ENCODE results near the gene SORCS3. TPM values are rescaled to one million over a fixed set of nuclear protein-coding genes. Genes with fewer than 3 reads are reported as not detected.

Gene SORCS3
- total RNA-seq, 2 experiments from 2014 or later, result not detected

- DNase-seq (no peak), ATAC-seq (no peak)
- Mint-ChIP-seq H3K4me3 (no peak overlapping the region), H3K9me3 (ENCODE audit: insufficient read depth) (no peaks in the 10 kb centered on the region), H3K4me1 (ENCODE audit: low read depth) (no peaks in the 10 kb centered on the region), H3K27me3 (ENCODE audit: low read depth) (no peaks in the 10 kb centered on the region), H3K36me3 (ENCODE audit: low read depth) (no peaks in the 10 kb centered on the region), H3K27ac (no peak overlapping the region)
- ChIA-PET CTCF (no interaction called here), POLR2A (no interaction called here)
Observed at GRCh38 chr10:104834580-104834979, 193.5 kb downstream of the SORCS3 start.

- no peaks in the 10 kb centered on the region for H3K27me3 Mint-ChIP-seq (ENCODE audit: low read depth)
- CTCF ChIA-PET, result no interaction called here
- no peak overlapping the region for H3K4me3 Mint-ChIP-seq
- H3K9me3 Mint-ChIP-seq (ENCODE audit: insufficient read depth), result no peaks in the 10 kb centered on the region
- POLR2A ChIA-PET, result no interaction called here
- no peak for DNase-seq
- H3K36me3 Mint-ChIP-seq (ENCODE audit: low read depth), result no peaks in the 10 kb centered on the region
- H3K27ac Mint-ChIP-seq, result no peak overlapping the region
- ATAC-seq, result no peak
- H3K4me1 Mint-ChIP-seq (ENCODE audit: low read depth), result no peaks in the 10 kb centered on the region
Observed at GRCh38 chr10:104835422-104835821, 194.3 kb downstream of the SORCS3 start.

- Mint-ChIP-seq H3K27ac (no peak overlapping the region), H3K27me3 (ENCODE audit: low read depth) (no peaks in the 10 kb centered on the region), H3K4me3 (no peak overlapping the region), H3K4me1 (ENCODE audit: low read depth) (no peaks in the 10 kb centered on the region), H3K36me3 (ENCODE audit: low read depth) (no peaks in the 10 kb centered on the region), H3K9me3 (ENCODE audit: insufficient read depth) (no peaks in the 10 kb centered on the region)
- DNase-seq (no peak), ATAC-seq (no peak)
- ChIA-PET CTCF (no interaction called here), POLR2A (no interaction called here)
Observed at GRCh38 chr10:104842704-104843103, 201.6 kb downstream of the SORCS3 start.

- no peaks in the 10 kb centered on the region for H3K27me3 Mint-ChIP-seq (ENCODE audit: low read depth)
- POLR2A ChIA-PET, result no interaction called here
- H3K4me3 Mint-ChIP-seq, result no peak overlapping the region
- H3K27ac Mint-ChIP-seq, result no peak overlapping the region
- DNase-seq, result no peak
- no peaks in the 10 kb centered on the region for H3K36me3 Mint-ChIP-seq (ENCODE audit: low read depth)
- no peaks in the 10 kb centered on the region for H3K9me3 Mint-ChIP-seq (ENCODE audit: insufficient read depth)
- CTCF ChIA-PET, result no interaction called here
- no peaks in the 10 kb centered on the region for H3K4me1 Mint-ChIP-seq (ENCODE audit: low read depth)
- no peak for ATAC-seq
Observed at GRCh38 chr10:104844073-104844472, 203.0 kb downstream of the SORCS3 start.

GRCh38 chr10:104850023-104850422 lies 208.9 kb downstream of the SORCS3 start:
- Mint-ChIP-seq H3K27ac (no peak overlapping the region), H3K9me3 (ENCODE audit: insufficient read depth) (no peaks in the 10 kb centered on the region), H3K4me3 (no peak overlapping the region), H3K27me3 (ENCODE audit: low read depth) (no peaks in the 10 kb centered on the region), H3K4me1 (ENCODE audit: low read depth) (no peaks in the 10 kb centered on the region), H3K36me3 (ENCODE audit: low read depth) (no peaks in the 10 kb centered on the region)
- CTCF ChIA-PET, result no interaction called here
- DNase-seq, result no peak
- no peak for ATAC-seq
- POLR2A ChIA-PET, result no interaction called here

GRCh38 chr10:104867966-104868598 lies 227.0 kb downstream of the SORCS3 start:
- H3K36me3 Mint-ChIP-seq (ENCODE audit: low read depth), result no peaks in the 10 kb centered on the region
- DNase-seq (no peak), ATAC-seq (no peak)
- CTCF ChIA-PET, result no interaction called here
- POLR2A ChIA-PET, result no interaction called here
- no peaks in the 10 kb centered on the region for H3K27me3 Mint-ChIP-seq (ENCODE audit: low read depth)
- no peaks in the 10 kb centered on the region for H3K9me3 Mint-ChIP-seq (ENCODE audit: insufficient read depth)
- H3K4me3 Mint-ChIP-seq, result no peak overlapping the region
- no peak overlapping the region for H3K27ac Mint-ChIP-seq
- H3K4me1 Mint-ChIP-seq (ENCODE audit: low read depth), result no peaks in the 10 kb centered on the region

DNA sequence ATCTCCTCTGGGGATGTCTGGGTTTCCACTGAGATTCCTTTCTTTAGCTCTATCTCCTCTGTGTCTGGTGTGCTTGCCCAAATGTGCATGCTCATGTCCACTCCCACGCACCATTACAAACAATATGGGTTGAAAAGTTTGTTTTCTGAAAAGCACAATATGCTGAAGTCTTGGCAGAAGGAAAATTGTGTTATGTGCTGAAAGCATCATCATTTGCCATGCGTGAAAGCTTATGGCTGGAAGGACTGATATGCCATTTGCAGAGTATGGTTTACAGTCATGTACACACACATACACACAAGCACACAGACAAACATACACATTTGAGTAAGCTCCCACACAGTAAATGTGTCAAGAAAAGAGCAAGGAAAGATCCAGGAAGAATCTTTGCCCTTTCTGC lies 231.6 kb downstream of the SORCS3 start:
- DNase-seq (no peak), ATAC-seq (no peak)
- CTCF ChIA-PET, result no interaction called here
- no peak overlapping the region for H3K4me3 Mint-ChIP-seq
- no peaks in the 10 kb centered on the region for H3K36me3 Mint-ChIP-seq (ENCODE audit: low read depth)
- no peak overlapping the region for H3K27ac Mint-ChIP-seq
- H3K27me3 Mint-ChIP-seq (ENCODE audit: low read depth), result no peaks in the 10 kb centered on the region
- H3K4me1 Mint-ChIP-seq (ENCODE audit: low read depth), result no peaks in the 10 kb centered on the region
- no peaks in the 10 kb centered on the region for H3K9me3 Mint-ChIP-seq (ENCODE audit: insufficient read depth)
- POLR2A ChIA-PET, result no interaction called here

DNA sequence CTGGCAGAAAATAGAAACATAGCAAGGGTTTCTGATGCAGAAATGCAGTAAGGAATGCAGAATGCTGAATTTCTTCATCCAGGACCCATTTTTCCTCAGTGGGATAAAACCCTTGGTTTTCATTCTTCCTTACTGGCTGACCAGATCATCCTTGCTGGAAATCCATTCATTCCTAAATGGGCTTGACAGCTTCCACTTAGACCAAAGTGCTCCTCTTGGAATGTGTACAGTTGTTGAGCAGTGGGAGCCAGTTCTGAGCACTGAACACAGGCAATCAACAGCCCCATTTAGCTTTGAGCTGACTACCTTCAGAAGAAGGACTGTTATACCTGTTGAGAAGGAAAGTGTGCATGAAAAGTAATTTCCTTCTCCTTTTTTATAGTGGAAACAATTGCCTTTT lies 232.1 kb downstream of the SORCS3 start:
- DNase-seq (no peak), ATAC-seq (no peak)
- ChIA-PET CTCF (no interaction called here), POLR2A (no interaction called here)
- H3K36me3 Mint-ChIP-seq (ENCODE audit: low read depth), result no peaks in the 10 kb centered on the region
- no peaks in the 10 kb centered on the region for H3K27me3 Mint-ChIP-seq (ENCODE audit: low read depth)
- no peak overlapping the region for H3K27ac Mint-ChIP-seq
- no peaks in the 10 kb centered on the region for H3K9me3 Mint-ChIP-seq (ENCODE audit: insufficient read depth)
- no peak overlapping the region for H3K4me3 Mint-ChIP-seq
- H3K4me1 Mint-ChIP-seq (ENCODE audit: low read depth), result no peaks in the 10 kb centered on the region

- ChIA-PET CTCF (no interaction called here), POLR2A (no interaction called here)
- Mint-ChIP-seq H3K27me3 (ENCODE audit: low read depth) (no peaks in the 10 kb centered on the region), H3K36me3 (ENCODE audit: low read depth) (no peaks in the 10 kb centered on the region), H3K4me3 (no peak overlapping the region), H3K4me1 (ENCODE audit: low read depth) (no peaks in the 10 kb centered on the region), H3K9me3 (ENCODE audit: insufficient read depth) (no peaks in the 10 kb centered on the region), H3K27ac (no peak overlapping the region)
- ATAC-seq, result no peak
- no peak for DNase-seq
Observed at GRCh38 chr10:104875561-104875960, 234.5 kb downstream of the SORCS3 start.

- no peak overlapping the region for H3K4me3 Mint-ChIP-seq
- no peak for DNase-seq
- no peak overlapping the region for H3K27ac Mint-ChIP-seq
- no peaks in the 10 kb centered on the region for H3K36me3 Mint-ChIP-seq (ENCODE audit: low read depth)
- POLR2A ChIA-PET, result no interaction called here
- CTCF ChIA-PET, result no interaction called here
- ATAC-seq, result no peak
- H3K9me3 Mint-ChIP-seq (ENCODE audit: insufficient read depth), result no peaks in the 10 kb centered on the region
- no peaks in the 10 kb centered on the region for H3K27me3 Mint-ChIP-seq (ENCODE audit: low read depth)
- H3K4me1 Mint-ChIP-seq (ENCODE audit: low read depth), result no peaks in the 10 kb centered on the region
Observed at GRCh38 chr10:104880624-104881398, 239.7 kb downstream of the SORCS3 start.

GRCh38 chr10:104881740-104882139 lies 240.7 kb downstream of the SORCS3 start:
- Mint-ChIP-seq H3K36me3 (ENCODE audit: low read depth) (no peaks in the 10 kb centered on the region), H3K27me3 (ENCODE audit: low read depth) (no peaks in the 10 kb centered on the region), H3K27ac (no peak overlapping the region), H3K9me3 (ENCODE audit: insufficient read depth) (no peaks in the 10 kb centered on the region), H3K4me1 (ENCODE audit: low read depth) (no peaks in the 10 kb centered on the region), H3K4me3 (no peak overlapping the region)
- POLR2A ChIA-PET, result no interaction called here
- CTCF ChIA-PET, result no interaction called here
- no peak for ATAC-seq
- DNase-seq, result no peak

DNA sequence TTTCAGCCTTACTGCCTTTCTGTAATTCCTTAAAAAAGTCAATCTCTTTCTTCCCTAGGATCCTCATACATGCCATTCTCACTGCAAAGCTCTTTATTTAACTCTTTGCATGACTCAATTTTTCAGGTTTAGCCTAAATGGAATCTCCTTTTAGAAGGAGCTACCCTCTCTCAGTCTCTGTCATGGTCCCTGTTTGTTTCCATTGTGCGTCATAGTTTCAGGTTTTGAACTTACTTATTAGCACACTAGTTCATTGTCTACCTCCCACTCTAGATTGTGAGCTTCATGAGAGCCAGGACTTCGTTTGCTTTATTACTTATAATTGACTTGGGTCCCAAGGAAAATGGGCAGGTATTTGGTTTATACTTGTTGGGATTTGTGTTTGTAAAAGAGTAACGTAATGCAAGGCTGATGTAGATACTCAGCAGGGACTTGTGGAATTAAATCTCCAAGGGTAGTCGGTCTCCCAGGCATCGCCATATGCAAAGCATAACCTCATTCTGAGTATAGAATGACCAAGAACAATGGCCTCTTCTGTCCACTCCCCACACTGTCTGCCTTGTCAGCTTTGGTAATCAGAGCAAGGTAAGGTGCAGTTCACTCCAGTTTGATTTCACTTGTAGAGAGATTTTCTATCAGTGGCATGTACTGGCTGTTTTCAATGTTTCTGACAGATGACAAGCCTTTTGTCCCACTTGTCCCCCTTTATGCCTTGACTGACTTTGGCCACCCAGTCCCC lies 252.0 kb downstream of the SORCS3 start:
- Mint-ChIP-seq H3K27me3 (ENCODE audit: low read depth) (no peaks in the 10 kb centered on the region), H3K27ac (no peak overlapping the region), H3K4me1 (ENCODE audit: low read depth) (no peaks in the 10 kb centered on the region), H3K4me3 (no peak overlapping the region), H3K9me3 (ENCODE audit: insufficient read depth) (peaks cover 10% of the 10 kb centered on the region), H3K36me3 (ENCODE audit: low read depth) (no peaks in the 10 kb centered on the region)
- no peak for DNase-seq
- CTCF ChIA-PET, result no interaction called here
- POLR2A ChIA-PET, result no interaction called here
- no peak for ATAC-seq

Data from activated CD8-positive, alpha-beta T cell treated with anti-CD3 and anti-CD28 coated beads, Interleukin-2, amount 10 ng/mL, durations not matched to agents 7 days and 5 days (primary cell).